Activated T-helper 2 cell treated with anti-CD3 and anti-CD28 coated beads, Interferon-gamma antibody, Interleukin-2, Interleukin-4, amounts not matched to agents 10 μg/mL and 5 μg/mL and 100 μg/mL, durations not matched to agents 14 hours and 24 hours and 36 hours (primary cell): ENCODE results near the gene VSTM4. TPM values are rescaled to one million over a fixed set of nuclear protein-coding genes. Genes with fewer than 3 reads are reported as not detected.

ENCODE experiments used
- DNase-seq: peaks from one replicate; pipeline ENCODE4 v3.0.0; 2021; ENCODE audit warnings: low spot score
- H3K27ac Mint-ChIP-seq: one replicate; pipeline ENCODE4 v1.8.0; 2021; ENCODE audit warnings: mixed read lengths
- H3K27me3 Mint-ChIP-seq: one replicate; pipeline ENCODE4 v1.8.0; 2021; ENCODE audit warnings: low read depth, mixed read lengths
- H3K36me3 Mint-ChIP-seq: one replicate; pipeline ENCODE4 v1.8.0; 2021; ENCODE audit warnings: low read depth, mixed read lengths
- H3K4me1 Mint-ChIP-seq: one replicate; pipeline ENCODE4 v1.8.0; 2021; ENCODE audit warnings: low read depth, mixed read lengths
- H3K4me3 Mint-ChIP-seq: one replicate; pipeline ENCODE4 v1.8.0; 2021; ENCODE audit warnings: low read depth, mild to moderate bottlenecking, moderate library complexity, mixed read lengths
- H3K9me3 Mint-ChIP-seq: one replicate; pipeline ENCODE4 v1.8.0; 2021; ENCODE audit warnings: mixed read lengths
- intact Hi-C: fragments of 100-400 bp; cut with micrococcal nuclease; formaldehyde crosslinking; loops from one replicate; pipeline ENCODE4 v1.15.1; 2023
- total RNA-seq: library from RNA; stranded (reverse); gene quantifications from 2 replicates; pipeline ENCODE4 v1.2.3, GENCODE V29; 2022

VSTM4 gene
- total RNA-seq, 1 donor from 2014 or later: 0.57 TPM

DNA sequence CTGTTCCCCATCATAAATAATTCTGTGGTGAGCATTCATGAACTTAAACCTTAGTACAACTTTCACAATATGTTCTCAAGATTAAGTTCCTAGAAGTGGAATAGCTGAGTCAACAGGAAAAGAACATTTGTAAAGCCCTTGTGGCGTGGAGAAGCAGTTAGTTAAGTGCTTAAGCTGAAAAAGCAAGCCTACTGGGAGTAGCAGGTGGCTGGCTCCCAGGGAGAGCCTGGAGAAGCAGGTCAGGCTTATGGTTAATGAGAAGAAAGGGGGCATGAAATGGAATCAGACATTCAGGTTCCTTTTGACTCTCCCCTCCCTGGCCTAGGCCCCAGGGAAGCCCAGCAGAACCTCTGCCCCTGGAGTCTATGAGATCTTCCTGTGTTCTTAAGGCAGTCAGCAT, 35.3 kb downstream of the VSTM4 start:
- Mint-ChIP-seq H3K4me1 (peaks cover 49% of the 10 kb centered on the region), H3K27me3 (no peaks in the 10 kb centered on the region), H3K27ac (peak overlapping the region; percentile 64), H3K4me3 (no peak overlapping the region), H3K36me3 (no peaks in the 10 kb centered on the region), H3K9me3 (no peaks in the 10 kb centered on the region)
- no peak for DNase-seq
- intact Hi-C loops: loop anchor here (1.0 kb wide), 1 partner anchor 97 kb away; no protein-coding TSS in a partner anchor

DNA sequence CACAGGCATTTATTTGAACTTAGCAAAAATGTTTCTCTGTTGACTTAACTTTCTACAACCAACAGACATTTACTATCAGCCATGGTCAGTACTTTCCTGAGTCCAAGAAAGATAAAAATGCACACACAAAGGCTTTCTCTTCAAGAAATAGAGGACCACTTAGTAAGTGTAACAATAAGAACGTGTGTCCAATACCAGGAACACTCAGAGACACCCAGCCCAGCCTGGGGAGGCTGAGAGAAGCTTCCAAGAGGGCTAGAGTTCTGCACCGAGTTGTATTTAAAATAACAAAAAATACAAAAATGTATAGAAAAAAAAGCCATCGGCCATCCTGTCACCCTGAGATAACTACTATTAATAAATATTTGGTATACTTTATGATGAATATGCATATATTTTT, 35.8 kb downstream of the VSTM4 start:
- DNase-seq: no peak
- H3K27ac Mint-ChIP-seq: no peak overlapping the region
- H3K27me3 Mint-ChIP-seq: no peaks in the 10 kb centered on the region
- no peaks in the 10 kb centered on the region for H3K9me3 Mint-ChIP-seq
- H3K36me3 Mint-ChIP-seq: no peaks in the 10 kb centered on the region
- H3K4me3 Mint-ChIP-seq: no peak overlapping the region
- peaks cover 49% of the 10 kb centered on the region for H3K4me1 Mint-ChIP-seq
- intact Hi-C loops: loop anchor here (5.0 kb wide), 4 partner anchors 38 to 458 kb away; partner anchors contain the start of genes ERCC6 and VSTM4

- H3K36me3 Mint-ChIP-seq: no peaks in the 10 kb centered on the region
- no peak overlapping the region for H3K27ac Mint-ChIP-seq
- H3K27me3 Mint-ChIP-seq: no peaks in the 10 kb centered on the region
- H3K4me1 Mint-ChIP-seq: peaks cover 49% of the 10 kb centered on the region
- no peaks in the 10 kb centered on the region for H3K9me3 Mint-ChIP-seq
- no peak overlapping the region for H3K4me3 Mint-ChIP-seq
- intact Hi-C loops: loop anchor here (5.0 kb wide), 4 partner anchors 38 to 458 kb away; partner anchors contain the start of genes ERCC6 and VSTM4
- no peak for DNase-seq
Measured at GRCh38 chr10:49079072-49079471, 36.2 kb downstream of the VSTM4 start.

DNA sequence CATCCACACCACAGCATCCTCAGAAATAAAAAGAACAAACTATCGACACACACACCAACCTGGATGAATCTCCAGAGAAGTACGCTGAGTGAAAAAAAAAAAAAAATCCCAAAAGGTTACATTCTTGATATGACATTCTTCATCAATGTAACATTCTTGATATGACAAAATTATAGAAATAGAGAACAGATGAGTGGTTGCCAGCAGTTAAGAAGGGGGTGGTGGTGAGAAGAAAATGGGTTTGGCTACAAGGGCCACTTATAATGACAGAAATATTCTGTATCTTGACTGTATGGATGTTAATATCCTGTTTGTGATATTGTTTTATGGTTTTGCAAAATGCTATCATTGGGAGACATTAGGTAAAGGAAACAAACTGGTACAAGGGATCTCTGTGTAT, 36.9 kb downstream of the VSTM4 start:
- H3K27ac Mint-ChIP-seq: peak overlapping the region; percentile 50
- peaks cover 49% of the 10 kb centered on the region for H3K4me1 Mint-ChIP-seq
- H3K36me3 Mint-ChIP-seq: no peaks in the 10 kb centered on the region
- H3K4me3 Mint-ChIP-seq: no peak overlapping the region
- DNase-seq: no peak
- no peaks in the 10 kb centered on the region for H3K27me3 Mint-ChIP-seq
- H3K9me3 Mint-ChIP-seq: no peaks in the 10 kb centered on the region
- intact Hi-C loops: loop anchor here (1.0 to 5.0 kb wide), 5 partner anchors 39 to 459 kb away; partner anchors contain the start of genes ERCC6 and VSTM4

DNA sequence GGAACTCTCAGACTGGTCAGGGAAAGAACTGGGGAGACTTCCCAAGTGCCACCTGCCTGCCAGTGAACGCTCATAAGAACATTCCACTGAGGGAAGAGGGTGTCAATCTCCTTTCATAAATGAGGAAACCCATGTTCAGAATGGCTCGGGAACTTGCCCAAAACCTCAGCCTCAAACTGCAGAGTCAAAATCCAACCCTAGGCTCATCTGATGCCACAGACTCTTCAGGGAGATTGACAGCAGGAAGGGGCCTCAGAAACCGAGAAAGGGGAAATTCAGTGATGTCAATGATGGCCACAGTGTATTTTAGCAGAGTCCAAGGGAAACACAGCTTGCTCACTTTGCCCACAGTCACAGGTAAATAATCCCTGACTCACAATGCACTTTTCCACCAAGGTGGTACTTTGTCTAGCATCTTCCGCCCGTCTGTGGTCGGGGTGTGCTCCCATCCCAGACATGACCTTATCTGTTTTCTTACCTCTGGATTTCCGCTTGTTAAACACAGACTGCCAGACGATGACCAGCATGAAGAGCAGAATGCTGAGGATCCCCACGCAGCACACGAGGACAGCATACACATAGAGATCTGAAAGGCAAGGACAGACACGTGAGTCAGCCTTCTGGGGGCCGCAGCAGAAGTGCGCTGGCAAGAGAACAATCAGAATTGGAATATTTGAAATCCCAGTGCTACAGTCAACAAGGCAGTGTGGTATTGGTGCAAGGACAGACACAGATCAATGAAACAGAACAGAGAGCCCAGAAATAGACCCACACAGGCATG, 38.4 kb downstream of the VSTM4 start:
- intact Hi-C loops: loop anchor here (1.0 to 5.0 kb wide), 5 partner anchors 40 to 460 kb away; partner anchors contain the start of genes ERCC6 and VSTM4
- Mint-ChIP-seq H3K9me3 (peaks cover 7% of the 10 kb centered on the region), H3K4me3 (no peak overlapping the region), H3K4me1 (peaks cover 47% of the 10 kb centered on the region), H3K36me3 (no peaks in the 10 kb centered on the region), H3K27me3 (no peaks in the 10 kb centered on the region), H3K27ac (peak overlapping the region; percentile 73)
- DNase-seq: no peak

- DNase-seq: no peak
- Mint-ChIP-seq H3K4me1 (peaks cover 47% of the 10 kb centered on the region), H3K27me3 (no peaks in the 10 kb centered on the region), H3K4me3 (peak overlapping the region; percentile 14), H3K9me3 (peaks cover 7% of the 10 kb centered on the region), H3K36me3 (no peaks in the 10 kb centered on the region), H3K27ac (peak overlapping the region; percentile 73)
- intact Hi-C loops: loop anchor here (1.0 to 5.0 kb wide), 5 partner anchors 41 to 461 kb away; partner anchors contain the start of genes ERCC6 and VSTM4
Measured at GRCh38 chr10:49076319-49076718, 39.0 kb downstream of the VSTM4 start.

DNA sequence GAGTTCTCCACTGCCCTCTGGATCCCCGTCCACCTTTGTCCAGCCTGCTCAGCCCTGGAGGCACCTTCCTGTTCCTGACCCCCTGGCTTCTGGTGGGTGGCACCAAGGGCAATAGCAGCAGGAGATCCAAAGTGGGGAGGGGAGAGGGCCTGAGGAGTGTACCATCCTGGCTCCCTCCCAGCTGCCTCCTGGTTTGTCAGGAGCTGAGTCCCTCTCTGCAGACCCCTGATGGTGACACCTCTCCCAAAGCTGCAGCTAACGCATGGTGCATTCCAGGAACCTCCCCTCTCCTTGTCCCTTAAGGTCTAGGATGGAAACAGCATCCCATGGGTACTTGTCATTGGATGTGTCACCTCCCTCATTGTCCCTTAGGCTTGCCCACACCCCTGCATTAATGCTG, 39.6 kb downstream of the VSTM4 start:
- peaks cover 45% of the 10 kb centered on the region for H3K4me1 Mint-ChIP-seq
- no peak for DNase-seq

GRCh38 chr10:49074836-49075682, 40.3 kb downstream of the VSTM4 start:
- Mint-ChIP-seq H3K4me1 (peaks cover 38% of the 10 kb centered on the region), H3K9me3 (peaks cover 7% of the 10 kb centered on the region), H3K36me3 (no peaks in the 10 kb centered on the region), H3K27ac (no peak overlapping the region), H3K27me3 (no peaks in the 10 kb centered on the region), H3K4me3 (no peak overlapping the region)
- no peak for DNase-seq
- intact Hi-C loops: loop anchor here (5.0 kb wide), 4 partner anchors 42 to 462 kb away; partner anchors contain the start of genes ERCC6 and VSTM4

More for the DNA sequence above, 39.6 kb downstream of the VSTM4 start:
- H3K36me3 Mint-ChIP-seq: no peaks in the 10 kb centered on the region
- intact Hi-C loops: loop anchor here (1.0 to 5.0 kb wide), 5 partner anchors 42 to 462 kb away; partner anchors contain the start of genes ERCC6 and VSTM4
- no peak overlapping the region for H3K27ac Mint-ChIP-seq
- no peaks in the 10 kb centered on the region for H3K27me3 Mint-ChIP-seq
- H3K4me3 Mint-ChIP-seq: no peak overlapping the region
- peaks cover 7% of the 10 kb centered on the region for H3K9me3 Mint-ChIP-seq

- DNase-seq: no peak
- H3K36me3 Mint-ChIP-seq: no peaks in the 10 kb centered on the region
- H3K4me1 Mint-ChIP-seq: peaks cover 13% of the 10 kb centered on the region
- intact Hi-C loops: no loop called here
- H3K27ac Mint-ChIP-seq: no peak overlapping the region
- H3K4me3 Mint-ChIP-seq: no peak overlapping the region
- H3K27me3 Mint-ChIP-seq: no peaks in the 10 kb centered on the region
- peaks cover 7% of the 10 kb centered on the region for H3K9me3 Mint-ChIP-seq
Measured at GRCh38 chr10:49072166-49072885, 43.0 kb downstream of the VSTM4 start.

GRCh38 chr10:49071160-49071761, 44.1 kb downstream of the VSTM4 start:
- Mint-ChIP-seq H3K27me3 (no peaks in the 10 kb centered on the region), H3K9me3 (peaks cover 7% of the 10 kb centered on the region), H3K4me1 (peaks cover 4% of the 10 kb centered on the region), H3K36me3 (no peaks in the 10 kb centered on the region), H3K27ac (no peak overlapping the region), H3K4me3 (no peak overlapping the region)
- DNase-seq: no peak
- intact Hi-C loops: no loop called here

DNA sequence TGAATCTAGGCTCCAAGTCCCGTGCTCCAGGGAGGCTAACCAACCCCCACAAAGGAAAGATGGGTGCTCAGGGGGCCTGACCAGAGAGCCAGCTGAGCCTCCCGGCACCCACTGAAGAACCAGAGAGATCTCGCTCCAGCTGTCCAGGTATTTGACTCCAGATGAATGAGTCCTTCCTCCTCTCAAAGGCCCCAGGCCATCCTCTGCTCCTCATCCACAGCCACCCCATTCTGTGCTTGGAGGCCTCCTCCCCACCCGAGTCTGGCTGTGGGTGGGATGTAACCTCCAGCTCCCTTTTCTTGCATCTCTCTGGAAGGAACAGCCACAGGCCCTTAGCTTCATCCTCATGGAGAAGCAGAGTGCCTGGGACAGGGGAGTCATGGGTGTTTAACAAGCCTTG, 44.6 kb downstream of the VSTM4 start:
- H3K27ac Mint-ChIP-seq: no peak overlapping the region
- H3K4me1 Mint-ChIP-seq: no peaks in the 10 kb centered on the region
- H3K4me3 Mint-ChIP-seq: no peak overlapping the region
- intact Hi-C loops: no loop called here
- peaks cover 3% of the 10 kb centered on the region for H3K27me3 Mint-ChIP-seq
- no peak for DNase-seq
- H3K9me3 Mint-ChIP-seq: peaks cover 7% of the 10 kb centered on the region
- H3K36me3 Mint-ChIP-seq: no peaks in the 10 kb centered on the region
